ENCODE measurements around the gene CEP192. TPM values are rescaled to one million over a fixed set of nuclear protein-coding genes. Genes with fewer than 3 reads are reported as not detected.

The CEP192 gene
- total and polyA plus RNA-seq, 7 donors, result 4.6 to 30.4 (median 19.8) TPM

- intact Hi-C loops (cut with DNase I), result no loop called here
- H3K9me3 ChIP-seq, result no peaks in the 10 kb centered on the region
- H3K4me1 ChIP-seq, result no peaks in the 10 kb centered on the region
- no peak overlapping the region for H3K4me3 ChIP-seq
- DNase-seq, result no peak
- no peaks in the 10 kb centered on the region for H3K27me3 ChIP-seq
- TF ChIP-seq POLR2A (IDR thresholded peaks at IDR 0.05) (no peak), EP300 (IDR thresholded peaks at IDR 0.05) (no peak), POLR2AphosphoS5 (IDR thresholded peaks at IDR 0.05) (no peak), CTCF (IDR thresholded peaks at IDR 0.05) (no peak)
- H3K36me3 ChIP-seq, result peaks cover 13 to 85% (median 40%) of the 10 kb centered on the region in 4 donors
- WGBS, 2 donors, result 98 to 99% methylated on average over 10 of the region's 10 CpGs
- no peak overlapping the region for H3K27ac ChIP-seq
Observed at GRCh38 chr18:13099113-13099512, 108.0 kb downstream of the CEP192 start.

GRCh38 chr18:13100942-13101658 is 109.9 kb downstream of the CEP192 start:
- no peak overlapping the region for H3K27ac ChIP-seq
- DNase-seq, result no peak
- intact Hi-C loops (cut with DNase I), result no loop called here
- no peaks in the 10 kb centered on the region for H3K27me3 ChIP-seq
- whole genome bisulfite sequencing, 2 donors, result 96% methylated on average over 14 of the region's 14 CpGs
- peaks cover 20 to 85% (median 45%) of the 10 kb centered on the region in 4 donors for H3K36me3 ChIP-seq
- no peaks in the 10 kb centered on the region for H3K4me1 ChIP-seq
- H3K9me3 ChIP-seq, result no peaks in the 10 kb centered on the region
- no peak for TF ChIP-seq POLR2A (IDR thresholded peaks at IDR 0.05)
- no peak for TF ChIP-seq EP300 (IDR thresholded peaks at IDR 0.05)
- no peak for TF ChIP-seq CTCF (IDR thresholded peaks at IDR 0.05)
- TF ChIP-seq POLR2AphosphoS5 (IDR thresholded peaks at IDR 0.05), result no peak
- no peak overlapping the region for H3K4me3 ChIP-seq

DNA sequence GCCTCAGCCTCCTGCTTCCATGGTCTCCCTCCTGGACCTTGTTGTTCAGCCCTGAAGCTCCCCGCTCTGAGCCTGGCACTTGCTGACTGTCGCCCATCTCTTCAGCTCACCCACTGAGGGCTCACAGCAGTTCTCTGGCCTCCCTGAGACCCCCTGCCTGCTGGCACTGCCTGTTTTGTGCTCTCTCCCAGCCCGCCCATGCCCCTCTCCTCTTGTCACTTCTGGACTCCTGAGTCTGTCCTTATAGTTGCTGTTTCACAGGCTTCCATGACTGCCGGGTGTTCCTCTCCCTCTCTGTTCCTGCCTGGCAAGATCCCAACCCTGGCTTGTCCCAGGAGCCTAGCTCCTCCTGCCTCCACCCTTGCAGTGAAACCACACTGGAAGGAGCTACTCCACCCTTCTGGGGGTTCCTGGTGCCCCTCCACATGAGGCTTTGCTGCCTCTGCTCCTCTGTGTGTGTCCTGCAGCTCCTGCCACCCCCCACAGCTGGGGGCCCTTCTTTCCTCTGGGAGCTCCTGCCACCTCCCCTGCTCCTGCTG is 110.6 kb downstream of the CEP192 start:
- intact Hi-C loops (cut with DNase I), result no loop called here
- TF ChIP-seq CTCF (IDR thresholded peaks at IDR 0.05) (no peak), POLR2AphosphoS5 (IDR thresholded peaks at IDR 0.05) (no peak), POLR2A (IDR thresholded peaks at IDR 0.05) (no peak), EP300 (IDR thresholded peaks at IDR 0.05) (no peak)
- 90 to 94% methylated on average over 4 of the region's 4 CpGs for WGBS, 2 donors
- Histone ChIP-seq H3K4me1 (no peaks in the 10 kb centered on the region), H3K9me3 (no peaks in the 10 kb centered on the region), H3K27ac (no peak overlapping the region), H3K36me3 (peaks cover 14 to 85% (median 44%) of the 10 kb centered on the region in 4 donors), H3K4me3 (no peak overlapping the region), H3K27me3 (no peaks in the 10 kb centered on the region)
- DNase-seq, result no peak

DNA sequence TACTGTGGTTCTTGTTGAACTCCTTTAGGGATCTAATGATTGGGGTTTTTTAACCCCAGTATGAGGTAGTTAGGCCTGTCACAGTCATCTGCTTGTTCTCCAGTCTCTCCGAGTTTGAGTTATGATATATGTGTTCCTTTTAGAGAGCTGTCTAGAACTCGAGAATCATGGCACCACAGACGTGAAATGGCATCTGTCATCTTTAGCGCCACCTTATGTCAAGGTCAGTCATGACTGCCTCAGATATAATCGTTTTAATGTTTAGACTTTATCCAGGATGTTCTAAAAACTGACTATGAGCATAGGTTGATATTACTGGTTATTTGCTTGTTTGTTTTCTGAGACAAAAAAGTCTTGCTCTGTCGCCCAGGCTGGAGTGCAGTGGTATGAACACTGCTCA is 112.2 kb downstream of the CEP192 start:
- TF ChIP-seq POLR2AphosphoS5 (IDR thresholded peaks at IDR 0.05) (no peak), EP300 (IDR thresholded peaks at IDR 0.05) (no peak), POLR2A (IDR thresholded peaks at IDR 0.05) (no peak), CTCF (IDR thresholded peaks at IDR 0.05) (no peak)
- Histone ChIP-seq H3K4me3 (no peak overlapping the region), H3K36me3 (peaks cover 13 to 89% (median 46%) of the 10 kb centered on the region in 4 donors)

More for the DNA sequence above, 112.2 kb downstream of the CEP192 start:
- Histone ChIP-seq H3K9me3 (no peaks in the 10 kb centered on the region), H3K27me3 (no peaks in the 10 kb centered on the region), H3K27ac (no peak overlapping the region), H3K4me1 (no peaks in the 10 kb centered on the region)
- DNase-seq, result no peak
- intact Hi-C loops (cut with DNase I), result no loop called here
- WGBS, 2 donors, result 90% methylated on average over 6 of the region's 6 CpGs

Measured in sigmoid colon (tissue), 7 donors.